Kidney (tissue), 14 donors: ENCODE measurements around the gene SPON1. TPM values are rescaled to one million over a fixed set of nuclear protein-coding genes. Genes with fewer than 3 reads are reported as not detected.

Source experiments
- DNase-seq, 5 donors: peaks; one replicate each; pipeline ENCODE4 v3.0.0-alpha.2; 2013 to 2020
- FAIRE-seq: peaks from 2 replicates; lab custom pipeline; 2012; peaks lifted over from hg19 to GRCh38; lab: Jason Lieb, UNC
- H3K27ac ChIP-seq, 2 donors: one replicate each; pipeline ENCODE4 v1.7.0; 2013; ENCODE audit warnings: low read depth in 2 of 2, low read length in 2 of 2, inconsistent platforms in 1 of 2
- H3K27me3 ChIP-seq: one replicate; pipeline ENCODE4 v1.7.1; 2013; ENCODE audit warnings: low read length, inconsistent platforms; ENCODE audit not compliant: control insufficient read depth, insufficient read depth
- H3K36me3 ChIP-seq, 3 donors: one replicate each; pipeline versions ENCODE4 v1.7.0 to v1.7.1; 2013; ENCODE audit warnings: low read length in 3 of 3, control low read depth in 1 of 3, inconsistent platforms in 1 of 3; ENCODE audit not compliant: insufficient read depth in 3 of 3, control insufficient read depth in 2 of 3
- H3K4me1 ChIP-seq, 3 donors: one replicate each; pipeline versions ENCODE4 v1.7.0 to v1.7.1; 2013; ENCODE audit warnings: low read length in 3 of 3, inconsistent platforms in 1 of 3, low read depth in 1 of 3; ENCODE audit not compliant: control insufficient read depth in 2 of 3, insufficient read depth in 2 of 3
- H3K4me3 ChIP-seq, 3 donors: one replicate each; pipeline versions ENCODE4 v1.7.0 to v1.8.1; 2013; ENCODE audit warnings: low read length in 3 of 3, control low read depth in 1 of 3, inconsistent platforms in 1 of 3
- H3K9ac ChIP-seq, 3 donors: one replicate each; pipeline versions ENCODE4 v1.7.0 to v1.7.1; 2013; ENCODE audit warnings: low read length in 3 of 3, control low read depth in 1 of 3, inconsistent platforms in 1 of 3
- H3K9me3 ChIP-seq, 3 donors: one replicate each; pipeline versions ENCODE4 v1.7.0 to v1.7.1; 2013; ENCODE audit warnings: low read length in 3 of 3, control low read depth in 1 of 3, inconsistent platforms in 1 of 3; ENCODE audit not compliant: control insufficient read depth in 2 of 3, insufficient read depth in 1 of 3
- CTCF ChIP-seq: IDR thresholded peaks from 3 replicates; pipeline ENCODE4 v1.5.1; 2012; ENCODE audit warnings: mild to moderate bottlenecking, moderate library complexity, borderline replicate concordance; ENCODE audit not compliant: insufficient read depth; ENCODE audit errors: extremely low read depth
- intact Hi-C: fragments of 100-400 bp; cut with DNase I; formaldehyde crosslinking; loops from one replicate; pipeline ENCODE4 v1.11.1; 2022
- polyA plus RNA-seq: library from polyadenylated mRNA; stranded (reverse); fragments of 350-450 nt; fragmentation: Illumina TruSeq; extraction: RNeasy Lipid Tissue Mini Kit (QIAGEN cat#74804); gene quantifications from one replicate; pipeline ENCODE4 v1.2.3, GENCODE V29; 2014; ENCODE audit warnings: low read depth, low replicate concordance; ENCODE audit not compliant: insufficient read depth
- total RNA-seq: library from RNA; stranded (reverse); fragmentation: NEBNext Ultra II Directional; extraction: Animal tissue kit (Norgen Biotek cat#: 25700); gene quantifications from one replicate; pipeline ENCODE4 v1.2.1, GENCODE V29; 2021
- donor health status: control.
- donor health status: control.
- donor health status: control.
- donor health status: control.
- donor health status: control.
- donor health status: DM: yes; HTN: yes; CAD: no.
- donor health status: Normal renal cell carcinoma (clear cell type).

The SPON1 gene
- total and polyA plus RNA-seq, 2 donors from 2014 or later: 3.8 to 77.9 TPM

DNA sequence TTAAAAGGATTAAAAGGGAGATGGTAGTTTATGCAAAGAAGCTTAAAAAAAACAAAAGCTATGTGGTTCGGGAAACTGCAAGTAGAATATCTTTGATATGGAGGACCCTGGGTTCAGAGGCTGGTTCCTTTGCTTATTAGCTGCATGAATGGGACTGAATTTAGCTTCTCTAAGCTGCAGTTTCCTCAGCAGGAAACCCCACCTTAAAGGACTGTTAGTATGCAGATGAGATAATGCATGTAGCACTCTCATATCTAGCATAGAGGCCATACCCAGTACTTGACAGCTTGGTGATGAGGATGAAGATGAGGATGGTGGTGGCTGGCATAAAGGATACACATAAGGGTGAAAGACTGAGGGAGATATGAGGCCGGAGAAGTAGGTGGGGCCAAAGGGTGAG lies 261.9 kb downstream of the SPON1 start:
- TF ChIP-seq CTCF: no peak
- DNase-seq (no peak), FAIRE-seq (no peak)
- Histone ChIP-seq H3K9me3 (peaks cover 0 to 7% (median 0%) of the 10 kb centered on the region in 3 donors), H3K27me3 (no peaks in the 10 kb centered on the region), H3K4me3 (no peak overlapping the region), H3K4me1 (peaks cover 0 to under 1% (median 0%) of the 10 kb centered on the region in 3 donors), H3K36me3 (no peaks in the 10 kb centered on the region), H3K9ac (no peak overlapping the region), H3K27ac (no peak overlapping the region)
- intact Hi-C loops: no loop called here

GRCh38 chr11:14225666-14226065 lies 263.1 kb downstream of the SPON1 start:
- no peak overlapping the region for H3K9ac ChIP-seq
- no peak for FAIRE-seq
- intact Hi-C loops: no loop called here
- DNase-seq: no peak
- no peak overlapping the region for H3K27ac ChIP-seq
- H3K36me3 ChIP-seq: no peaks in the 10 kb centered on the region
- peaks cover 0 to 7% (median 0%) of the 10 kb centered on the region in 3 donors for H3K9me3 ChIP-seq
- H3K4me3 ChIP-seq: no peak overlapping the region
- no peaks in the 10 kb centered on the region for H3K27me3 ChIP-seq
- TF ChIP-seq CTCF: no peak
- H3K4me1 ChIP-seq: peaks cover 0 to 4% (median 0%) of the 10 kb centered on the region in 3 donors

DNA sequence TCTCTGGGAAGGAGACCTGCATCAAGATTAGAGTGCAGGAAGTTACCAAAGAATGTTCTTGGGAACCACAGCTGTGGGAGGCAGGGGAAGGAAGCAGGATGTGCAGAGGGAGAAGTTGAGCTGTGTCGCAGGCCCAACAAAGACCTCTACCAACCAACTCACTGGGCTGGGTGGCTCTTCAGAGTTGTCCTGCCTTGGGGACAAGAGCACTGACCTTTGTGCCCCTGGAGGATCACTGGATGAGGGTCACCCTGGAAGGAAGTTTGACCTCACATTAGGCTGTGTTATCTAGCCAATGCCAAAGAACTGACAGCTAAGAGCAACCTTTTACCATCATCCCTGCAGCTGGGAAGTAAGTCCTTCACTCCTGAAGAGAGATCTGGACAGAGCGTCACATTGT lies 265.8 kb downstream of the SPON1 start:
- FAIRE-seq: no peak
- H3K36me3 ChIP-seq: no peaks in the 10 kb centered on the region
- intact Hi-C loops: no loop called here

More for the DNA sequence above, 265.8 kb downstream of the SPON1 start:
- Histone ChIP-seq H3K27me3 (no peaks in the 10 kb centered on the region), H3K4me3 (no peak overlapping the region), H3K9ac (no peak overlapping the region), H3K9me3 (peaks cover 0 to 7% (median 0%) of the 10 kb centered on the region in 3 donors), H3K4me1 (peaks cover 0 to 4% (median 0%) of the 10 kb centered on the region in 3 donors), H3K27ac (no peak overlapping the region)
- no peak for TF ChIP-seq CTCF
- no peak for DNase-seq
